Body of pancreas (tissue), 4 donors: ENCODE results near the gene HIBCH.

Source experiments
- POLR2A ChIP-seq, 3 donors: fragments of 450-650 bp; IDR thresholded peaks; one replicate each; pipeline ENCODE4 v1.6.1; 2016; ENCODE audit warnings: antibody characterized with exemption in 3 of 3, mild to moderate bottlenecking in 2 of 3
- TF ChIP-seq, protein P1 (sequence below), 7 experiments: fragments of 450-650 bp in 4 of 7; fragments of 200-600 bp in 3 of 7; sonication (generic) in 3 of 7; IDR thresholded peaks; one replicate each; pipeline ENCODE4 v1.5.1; 2016 to 2019; ENCODE audit warnings: antibody characterized with exemption in 7 of 7

GRCh38 chr2:190338453-190338852, 18.8 kb upstream of the HIBCH start:
- no peak for TF ChIP-seq POLR2A (IDR thresholded peaks at IDR 0.05)
- TF ChIP-seq, protein P1, sequence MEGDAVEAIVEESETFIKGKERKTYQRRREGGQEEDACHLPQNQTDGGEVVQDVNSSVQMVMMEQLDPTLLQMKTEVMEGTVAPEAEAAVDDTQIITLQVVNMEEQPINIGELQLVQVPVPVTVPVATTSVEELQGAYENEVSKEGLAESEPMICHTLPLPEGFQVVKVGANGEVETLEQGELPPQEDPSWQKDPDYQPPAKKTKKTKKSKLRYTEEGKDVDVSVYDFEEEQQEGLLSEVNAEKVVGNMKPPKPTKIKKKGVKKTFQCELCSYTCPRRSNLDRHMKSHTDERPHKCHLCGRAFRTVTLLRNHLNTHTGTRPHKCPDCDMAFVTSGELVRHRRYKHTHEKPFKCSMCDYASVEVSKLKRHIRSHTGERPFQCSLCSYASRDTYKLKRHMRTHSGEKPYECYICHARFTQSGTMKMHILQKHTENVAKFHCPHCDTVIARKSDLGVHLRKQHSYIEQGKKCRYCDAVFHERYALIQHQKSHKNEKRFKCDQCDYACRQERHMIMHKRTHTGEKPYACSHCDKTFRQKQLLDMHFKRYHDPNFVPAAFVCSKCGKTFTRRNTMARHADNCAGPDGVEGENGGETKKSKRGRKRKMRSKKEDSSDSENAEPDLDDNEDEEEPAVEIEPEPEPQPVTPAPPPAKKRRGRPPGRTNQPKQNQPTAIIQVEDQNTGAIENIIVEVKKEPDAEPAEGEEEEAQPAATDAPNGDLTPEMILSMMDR (IDR thresholded peaks at IDR 0.05) = peak in 3 of 7 experiments; percentile 5 to 16 (median 13)
